GM13977 (cell line): ENCODE measurements around the gene RGMB.
A peak's percentile ranks its signal among the peaks of the same experiment; 100 is the strongest.

ENCODE experiments used
- DNase-seq: peaks from one replicate; pipeline ENCODE4 v3.0.0; 2012; ENCODE audit warnings: low spot score
- in situ Hi-C: fragments of 300-500 bp; cut with MboI; formaldehyde crosslinking; loops from one replicate; pipeline ENCODE4 v1.12.0; 2022; ENCODE audit warnings: low sequenced_read_pairs, low pct_unique_long_range_greater_than_20kb, mixed read lengths, inconsistent platforms; ENCODE audit not compliant: unreplicated experiment
- TF ChIP-seq, protein P1 (sequence below): IDR thresholded peaks from 2 replicates; pipeline ENCODE4 v1.5.1; 2012; ENCODE audit warnings: mild to moderate bottlenecking, control low read depth; ENCODE audit not compliant: insufficient read depth; ENCODE audit errors: extremely low read depth, missing control alignments

RGMB gene

DNA sequence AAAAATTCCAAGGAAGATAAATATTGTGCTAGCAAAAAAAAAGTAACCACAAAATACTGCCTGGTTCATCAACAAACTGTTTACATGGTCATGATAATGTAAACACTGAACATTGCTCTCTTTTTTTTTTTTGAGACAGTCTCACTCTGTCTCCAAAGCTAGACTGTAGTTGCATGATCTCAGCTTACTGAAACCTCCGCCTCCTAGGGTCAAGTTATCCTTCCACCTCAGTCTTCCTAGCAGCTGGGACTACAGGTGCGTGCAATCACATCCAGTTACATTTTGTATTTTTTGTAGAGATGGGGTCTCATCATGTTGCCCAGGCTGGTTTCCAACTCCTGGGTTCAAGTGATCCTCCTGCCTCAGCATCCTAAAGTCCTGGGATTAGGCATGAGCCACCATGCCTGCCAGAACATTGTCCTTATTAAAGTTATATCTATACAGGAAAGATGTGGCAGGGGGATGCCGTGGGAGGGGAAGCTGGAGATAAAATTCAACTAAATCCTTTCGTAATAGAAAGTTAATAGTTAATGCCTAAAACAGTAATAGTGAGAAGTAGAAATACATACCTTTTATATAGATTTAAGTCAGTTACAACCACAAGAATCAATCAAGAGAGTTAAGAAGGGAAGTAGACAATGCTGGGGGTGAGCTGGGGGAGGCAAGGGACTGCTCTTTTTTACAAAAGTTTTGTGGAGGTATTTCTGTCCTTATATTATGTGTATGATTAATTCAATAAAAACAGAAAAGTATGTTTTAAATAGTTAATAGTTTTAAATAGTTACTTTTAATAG is 52.3 kb downstream of the RGMB start:
- TF ChIP-seq, protein P1, sequence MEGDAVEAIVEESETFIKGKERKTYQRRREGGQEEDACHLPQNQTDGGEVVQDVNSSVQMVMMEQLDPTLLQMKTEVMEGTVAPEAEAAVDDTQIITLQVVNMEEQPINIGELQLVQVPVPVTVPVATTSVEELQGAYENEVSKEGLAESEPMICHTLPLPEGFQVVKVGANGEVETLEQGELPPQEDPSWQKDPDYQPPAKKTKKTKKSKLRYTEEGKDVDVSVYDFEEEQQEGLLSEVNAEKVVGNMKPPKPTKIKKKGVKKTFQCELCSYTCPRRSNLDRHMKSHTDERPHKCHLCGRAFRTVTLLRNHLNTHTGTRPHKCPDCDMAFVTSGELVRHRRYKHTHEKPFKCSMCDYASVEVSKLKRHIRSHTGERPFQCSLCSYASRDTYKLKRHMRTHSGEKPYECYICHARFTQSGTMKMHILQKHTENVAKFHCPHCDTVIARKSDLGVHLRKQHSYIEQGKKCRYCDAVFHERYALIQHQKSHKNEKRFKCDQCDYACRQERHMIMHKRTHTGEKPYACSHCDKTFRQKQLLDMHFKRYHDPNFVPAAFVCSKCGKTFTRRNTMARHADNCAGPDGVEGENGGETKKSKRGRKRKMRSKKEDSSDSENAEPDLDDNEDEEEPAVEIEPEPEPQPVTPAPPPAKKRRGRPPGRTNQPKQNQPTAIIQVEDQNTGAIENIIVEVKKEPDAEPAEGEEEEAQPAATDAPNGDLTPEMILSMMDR: no peak
- DNase-seq: no peak
- in situ Hi-C loops: no loop called here

DNA sequence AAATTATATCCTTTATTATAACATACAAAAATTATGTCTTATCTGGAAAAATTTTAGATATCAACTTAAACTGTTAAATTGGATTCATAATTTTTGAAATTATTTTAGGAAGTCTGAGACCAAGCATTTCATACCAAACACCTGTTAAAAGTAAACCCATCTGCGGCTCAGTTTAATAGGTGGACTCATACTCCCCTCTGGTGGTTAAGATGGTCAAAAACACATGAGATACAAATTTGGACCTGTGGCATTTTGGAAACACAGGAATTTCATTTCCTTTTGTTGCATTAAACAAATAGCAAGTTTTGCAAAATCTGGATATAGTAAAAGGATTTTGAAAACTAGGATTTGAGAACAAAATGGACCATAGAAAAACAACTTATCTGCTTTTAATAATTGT is 53.7 kb downstream of the RGMB start:
- TF ChIP-seq, protein P1: peak; percentile 49
- DNase-seq: no peak
- in situ Hi-C loops: no loop called here

DNA sequence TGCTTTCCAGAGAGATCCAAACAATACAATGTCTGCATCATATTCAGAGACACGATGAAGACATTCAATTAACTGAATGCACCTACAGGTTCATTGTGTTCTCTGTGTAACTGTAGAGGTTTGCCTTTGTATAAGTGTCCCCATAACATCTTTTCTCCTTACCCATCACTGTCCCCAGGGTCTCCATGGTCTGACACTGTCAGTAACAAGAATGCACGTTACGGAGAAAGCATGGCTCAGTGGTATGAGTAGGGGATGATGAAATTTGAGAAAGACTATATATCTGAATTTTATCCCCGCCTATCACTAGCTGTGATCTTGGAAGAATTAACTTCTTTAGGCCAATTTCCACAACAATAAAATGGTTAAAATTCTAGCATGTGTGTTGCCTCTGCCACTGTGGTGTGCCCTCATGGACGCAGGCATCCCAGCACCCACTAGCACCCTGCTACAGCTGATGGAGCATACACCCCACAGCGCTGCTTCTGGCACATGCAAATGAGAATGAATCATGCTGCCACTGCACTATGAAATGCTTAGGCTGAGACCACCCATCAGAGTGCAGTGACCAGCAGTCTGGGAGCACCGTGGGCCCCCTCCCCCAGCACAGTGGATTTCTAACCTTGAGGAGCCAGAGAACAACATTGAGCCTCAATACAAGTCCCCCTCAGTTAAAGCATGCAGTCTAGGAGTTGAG is 54.3 kb downstream of the RGMB start:
- in situ Hi-C loops: no loop called here
- no peak for DNase-seq
- TF ChIP-seq, protein P1: no peak

DNA sequence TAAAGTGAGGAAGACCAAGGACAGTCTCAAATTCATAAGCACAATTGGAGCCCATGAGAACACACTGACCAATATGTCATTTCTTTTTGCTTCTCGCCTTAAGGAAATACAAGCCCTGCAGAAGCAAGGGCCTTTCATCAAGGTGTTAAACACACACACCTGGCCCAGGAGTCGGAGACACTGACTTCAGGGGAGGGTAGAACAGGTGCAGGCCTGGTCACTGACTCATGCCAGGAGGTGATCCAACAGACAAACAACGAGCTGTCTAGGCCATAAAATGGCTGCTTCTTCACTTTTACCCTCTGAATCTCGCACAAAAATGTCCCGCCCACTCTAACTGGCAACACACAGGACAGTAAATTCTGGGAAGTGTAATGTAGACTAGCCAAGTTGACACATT is 62.7 kb downstream of the RGMB start:
- no peak for DNase-seq
- in situ Hi-C loops: no loop called here
- TF ChIP-seq, protein P1: no peak

DNA sequence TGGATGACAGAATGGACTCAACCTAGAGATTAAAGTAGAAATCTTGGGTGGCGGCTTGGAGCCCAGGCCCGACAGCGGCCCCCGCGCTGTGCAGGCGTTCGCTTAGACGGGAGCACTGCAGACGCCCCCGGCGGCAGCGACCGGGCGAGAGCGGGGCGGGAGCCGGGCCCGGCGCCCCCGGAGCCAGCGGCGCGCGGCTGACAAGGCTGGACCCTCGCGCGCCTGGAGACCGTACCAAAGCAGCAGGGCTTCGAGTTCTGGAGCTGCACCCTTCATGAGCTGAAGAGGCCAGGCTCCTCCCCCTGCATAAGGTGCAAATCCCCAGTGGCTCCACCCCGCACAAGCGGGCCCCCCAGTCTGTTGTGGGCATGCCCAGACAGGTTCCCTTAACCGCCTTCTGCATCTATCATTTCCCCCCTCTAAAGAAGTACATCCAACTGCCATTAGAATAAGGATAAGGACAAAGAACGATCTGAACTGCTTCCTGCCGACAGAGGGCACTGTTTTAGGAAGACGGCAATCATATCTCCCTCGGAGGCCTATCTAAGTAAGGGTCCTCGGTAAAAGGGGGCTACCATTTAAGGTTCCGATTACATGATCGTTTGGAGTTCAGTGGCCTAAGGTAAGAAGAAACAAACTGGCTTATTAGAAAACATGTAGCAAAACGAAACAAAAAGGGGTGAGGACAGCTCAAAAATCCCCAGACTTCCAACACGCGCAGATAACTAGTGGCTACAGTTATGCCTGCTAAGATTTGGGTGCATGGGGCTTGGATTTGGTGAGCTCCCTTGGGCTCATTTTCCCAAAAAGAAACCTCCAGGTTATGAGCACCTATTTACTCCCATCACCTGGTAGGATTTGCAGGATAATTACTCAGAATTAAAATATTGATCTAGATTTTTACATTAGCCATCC is 66.3 kb downstream of the RGMB start:
- TF ChIP-seq, protein P1: peak; percentile 17
- in situ Hi-C loops: no loop called here
- no peak for DNase-seq

DNA sequence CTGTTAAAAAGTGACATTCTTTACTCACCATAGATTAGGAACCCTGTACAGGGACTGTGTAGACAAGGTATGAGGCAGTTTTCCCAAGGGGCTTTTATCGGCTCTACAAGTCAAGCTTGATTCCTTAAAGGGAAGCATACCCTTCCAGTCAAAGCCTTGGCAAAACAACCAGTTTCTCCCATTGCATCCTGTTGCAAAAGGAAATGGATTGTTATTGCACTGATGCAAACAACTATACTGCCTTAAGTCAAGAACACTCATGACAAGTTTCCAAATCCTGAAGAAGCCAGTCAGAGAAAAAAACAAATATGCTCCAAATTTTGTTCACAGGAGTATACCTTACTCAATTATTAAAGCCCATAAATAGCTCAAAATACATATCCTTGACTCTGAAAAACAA is 67.5 kb downstream of the RGMB start:
- in situ Hi-C loops: no loop called here
- TF ChIP-seq, protein P1: no peak

More for the DNA sequence above, 67.5 kb downstream of the RGMB start:
- no peak for DNase-seq
